GM20000 (cell line): ENCODE results near the gene UFD1.

ENCODE experiments used
- DNase-seq: peaks from one replicate; pipeline ENCODE4 v3.0.0; 2012; ENCODE audit warnings: low spot score
- TF ChIP-seq, protein P1 (sequence below): IDR thresholded peaks from 2 replicates; pipeline ENCODE4 v1.5.1; 2012; ENCODE audit warnings: mild to moderate bottlenecking, control low read depth; ENCODE audit errors: extremely low read depth, missing control alignments

Gene UFD1

DNA sequence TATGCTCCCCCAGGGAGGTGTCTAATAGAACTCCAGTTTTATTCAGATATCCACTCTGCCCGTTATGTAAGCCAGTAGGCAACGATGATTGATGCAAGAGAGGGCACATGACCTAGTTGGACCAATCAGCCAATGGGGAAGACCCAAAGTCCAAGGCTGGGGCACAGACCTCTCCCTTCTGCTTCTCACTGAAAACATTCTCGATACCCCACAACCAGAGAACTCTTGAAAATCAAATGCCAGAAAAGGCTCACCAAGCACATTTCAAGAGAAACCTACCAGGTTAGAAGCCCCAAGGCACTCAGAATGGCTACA lies 54.9 kb downstream of the UFD1 start:
- TF ChIP-seq, protein P1, sequence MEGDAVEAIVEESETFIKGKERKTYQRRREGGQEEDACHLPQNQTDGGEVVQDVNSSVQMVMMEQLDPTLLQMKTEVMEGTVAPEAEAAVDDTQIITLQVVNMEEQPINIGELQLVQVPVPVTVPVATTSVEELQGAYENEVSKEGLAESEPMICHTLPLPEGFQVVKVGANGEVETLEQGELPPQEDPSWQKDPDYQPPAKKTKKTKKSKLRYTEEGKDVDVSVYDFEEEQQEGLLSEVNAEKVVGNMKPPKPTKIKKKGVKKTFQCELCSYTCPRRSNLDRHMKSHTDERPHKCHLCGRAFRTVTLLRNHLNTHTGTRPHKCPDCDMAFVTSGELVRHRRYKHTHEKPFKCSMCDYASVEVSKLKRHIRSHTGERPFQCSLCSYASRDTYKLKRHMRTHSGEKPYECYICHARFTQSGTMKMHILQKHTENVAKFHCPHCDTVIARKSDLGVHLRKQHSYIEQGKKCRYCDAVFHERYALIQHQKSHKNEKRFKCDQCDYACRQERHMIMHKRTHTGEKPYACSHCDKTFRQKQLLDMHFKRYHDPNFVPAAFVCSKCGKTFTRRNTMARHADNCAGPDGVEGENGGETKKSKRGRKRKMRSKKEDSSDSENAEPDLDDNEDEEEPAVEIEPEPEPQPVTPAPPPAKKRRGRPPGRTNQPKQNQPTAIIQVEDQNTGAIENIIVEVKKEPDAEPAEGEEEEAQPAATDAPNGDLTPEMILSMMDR = no peak

DNA sequence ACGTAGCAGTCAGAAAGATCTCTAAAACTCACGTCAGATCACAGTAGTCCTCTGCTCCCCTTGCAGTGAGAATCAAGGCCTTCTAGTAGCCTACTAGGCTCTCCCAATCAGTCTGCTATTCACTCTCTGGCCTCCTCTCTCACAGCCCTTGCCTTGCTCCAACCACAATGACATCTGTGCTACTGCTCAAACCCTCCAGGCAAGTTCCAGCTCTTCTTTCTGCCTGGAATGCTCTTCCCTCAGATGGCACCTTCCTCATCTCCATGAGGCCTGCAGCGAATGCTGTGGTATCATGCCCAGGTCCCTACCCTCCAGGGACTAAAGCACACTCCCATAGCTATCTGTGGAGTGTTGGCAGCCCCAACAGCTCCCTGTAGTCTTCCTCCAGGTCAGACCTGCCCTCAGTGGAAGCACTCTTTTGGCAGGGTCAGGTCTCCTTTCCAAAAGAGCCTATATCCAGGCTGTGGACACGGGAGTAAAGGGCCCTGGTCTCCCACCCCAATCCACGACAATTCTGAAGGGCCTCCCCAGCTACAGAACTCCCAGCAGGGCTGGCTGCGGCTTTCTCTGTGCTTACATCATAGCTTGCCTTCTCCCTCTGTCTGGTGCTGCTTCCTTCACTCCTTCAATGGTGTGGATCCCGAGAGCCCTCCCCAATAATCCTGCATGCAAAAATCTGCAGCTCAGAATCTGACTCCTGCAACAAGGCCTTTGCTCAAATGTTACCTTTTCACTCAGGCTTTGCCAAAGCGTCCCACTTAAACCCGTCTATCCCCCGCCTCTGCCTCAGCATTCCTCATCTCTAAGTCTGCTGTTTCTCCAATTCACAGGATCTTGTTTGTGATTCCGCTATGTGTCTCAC lies 56.3 kb downstream of the UFD1 start:
- TF ChIP-seq, protein P1 = no peak
- no peak for DNase-seq

More for the DNA sequence above, 54.9 kb downstream of the UFD1 start:
- no peak for DNase-seq

DNA sequence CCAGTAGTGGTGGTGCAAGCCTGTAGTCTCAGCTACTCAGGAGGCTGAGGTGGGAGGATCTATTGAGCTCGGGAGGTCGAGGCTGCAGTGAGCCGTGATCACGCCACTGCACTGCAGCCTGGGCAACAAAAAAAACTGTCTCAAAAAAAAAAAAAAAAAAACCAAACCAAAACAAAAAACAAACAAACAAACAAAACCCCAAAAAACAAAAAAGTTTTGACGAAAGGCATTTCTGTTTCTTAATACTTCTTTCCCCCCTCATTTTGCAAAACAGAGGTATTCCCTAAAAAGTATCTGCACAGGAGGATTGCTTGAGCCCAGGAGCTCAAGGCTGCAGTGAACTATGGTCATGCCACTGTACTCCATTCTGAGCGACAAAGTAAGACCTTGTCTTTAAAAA lies 58.7 kb downstream of the UFD1 start:
- TF ChIP-seq, protein P1 = no peak
- DNase-seq = no peak

DNA sequence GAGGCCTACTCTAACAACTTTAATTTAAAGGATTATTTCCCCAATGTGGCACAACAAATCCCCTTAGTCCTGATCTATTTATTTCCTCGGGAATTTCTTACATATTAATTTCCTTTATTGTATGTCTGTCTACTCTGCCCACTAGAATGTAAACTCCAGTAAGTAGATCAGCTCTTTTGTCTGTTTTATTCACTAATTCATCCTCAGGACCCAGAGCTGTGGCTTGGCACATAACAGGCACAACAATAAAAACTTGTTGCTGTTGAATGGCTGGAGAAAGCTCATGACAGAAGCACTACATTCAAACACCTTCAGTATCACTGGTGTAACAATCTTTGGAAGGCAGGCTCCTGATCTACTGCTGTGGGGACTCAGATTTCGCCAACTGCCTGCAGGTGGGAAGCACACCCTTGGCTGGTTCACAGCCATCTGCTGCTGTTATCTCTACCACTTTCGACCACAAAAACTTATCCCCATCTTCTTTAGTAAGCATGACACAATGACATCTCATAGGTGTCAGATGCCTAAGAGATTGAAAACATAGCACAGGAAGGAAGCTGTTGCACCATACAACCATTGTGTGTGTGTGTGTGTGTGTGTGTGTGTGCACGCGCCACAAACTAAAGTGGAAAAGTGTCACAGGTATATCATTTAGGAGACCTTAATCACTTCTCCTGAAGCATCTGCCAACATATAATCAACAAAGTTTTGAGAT lies 59.4 kb downstream of the UFD1 start:
- TF ChIP-seq, protein P1 = no peak
- DNase-seq = peak; percentile 45

DNA sequence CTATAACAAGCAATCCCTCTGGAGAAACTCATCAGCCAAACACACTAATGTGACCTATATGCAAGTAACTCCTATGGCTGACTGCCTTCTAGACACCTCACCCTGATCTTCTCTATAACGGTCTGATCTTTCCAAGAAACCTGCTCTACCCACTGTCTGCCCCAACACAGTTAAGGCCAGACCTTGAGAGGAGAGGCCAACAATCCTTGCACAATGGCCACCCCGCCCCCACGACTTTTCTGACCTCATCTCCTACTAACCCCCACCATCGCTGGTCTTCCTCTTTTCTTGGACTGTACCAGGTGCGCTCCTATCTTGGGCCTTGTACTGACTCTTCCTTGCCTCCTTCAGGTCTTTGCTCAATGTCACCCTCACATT lies 59.9 kb downstream of the UFD1 start:
- TF ChIP-seq, protein P1 = no peak
- peak; percentile 17 for DNase-seq

DNA sequence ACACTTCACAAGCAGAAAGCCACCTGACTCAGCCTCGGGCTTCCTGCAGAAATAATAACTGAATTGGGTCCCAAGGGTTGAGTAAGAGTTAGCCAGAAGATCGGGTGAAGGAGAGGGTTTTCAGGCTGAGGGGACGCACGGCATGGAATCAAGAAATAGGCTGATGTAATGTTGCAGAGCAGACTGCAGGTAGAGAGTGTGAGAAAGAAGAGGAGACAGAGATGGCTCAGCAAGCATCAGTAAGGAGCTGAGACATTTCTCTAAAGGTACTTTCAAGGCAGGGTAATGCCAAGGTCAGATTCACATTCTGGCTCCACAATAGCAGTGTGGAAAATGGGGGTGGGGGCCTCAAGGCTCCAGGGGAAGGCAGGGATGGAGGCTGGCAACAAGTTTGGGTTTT lies 66.1 kb downstream of the UFD1 start:
- no peak for DNase-seq

DNA sequence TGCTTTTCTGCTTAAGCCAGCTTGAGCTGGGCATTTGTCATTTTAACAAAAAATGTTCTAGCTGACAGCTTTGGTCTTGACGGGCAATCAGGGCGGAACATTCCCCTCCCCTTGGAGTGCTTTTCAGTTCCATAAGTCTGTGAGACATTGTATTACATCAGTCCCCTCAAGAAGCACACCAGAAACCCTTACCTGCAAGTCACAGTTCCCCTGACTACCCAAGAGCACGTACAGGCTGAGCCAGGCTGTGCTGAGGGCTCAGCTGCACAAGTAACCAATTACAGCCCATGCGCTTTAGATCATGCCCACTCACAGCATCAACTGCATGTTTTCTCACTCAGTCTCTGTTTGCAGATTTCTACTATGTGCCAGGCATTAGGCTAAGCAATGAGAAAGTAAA lies 66.5 kb downstream of the UFD1 start:
- DNase-seq = no peak
- TF ChIP-seq, protein P1 = no peak

More for the DNA sequence above, 66.1 kb downstream of the UFD1 start:
- TF ChIP-seq, protein P1 = no peak
